ENCODE results near the gene ST7. TPM values are rescaled to one million over a fixed set of nuclear protein-coding genes. Genes with fewer than 3 reads are reported as not detected.

ST7 gene
- total and polyA plus RNA-seq, 2 experiments from 2014 or later = 31.2 to 38.5 TPM

GRCh38 chr7:116938678-116939077 lies 14.6 kb upstream of the ST7 start:
- no peaks in the 10 kb centered on the region for H3K36me3 ChIP-seq (replicated peaks; ENCODE audit: insufficient read depth, low read depth)
- no peak overlapping the region for H3K4me3 ChIP-seq
- WGBS (ENCODE audit: low lambda C conversion rate, missing lambda C conversion rate) = 91% methylated on average over 2 of the region's 2 CpGs
- no peak overlapping the region for H2AFZ ChIP-seq
- H3K4me2 ChIP-seq = no peak overlapping the region
- no peaks in the 10 kb centered on the region for H3K27me3 ChIP-seq
- H3K9me2 ChIP-seq (replicated peaks; ENCODE audit: insufficient read depth) = no peaks in the 10 kb centered on the region
- no peak for DNase-seq (ENCODE audit: low spot score)
- TF ChIP-seq CTCF (IDR thresholded peaks at IDR 0.05; ENCODE audit: poor library complexity) = no peak
- TF ChIP-seq EZH2 (IDR thresholded peaks at IDR 0.05; ENCODE audit: borderline replicate concordance) = no peak
- TF ChIP-seq EZH2phosphoT487 (IDR thresholded peaks at IDR 0.05; ENCODE audit: low read depth, severe bottlenecking, unreplicated experiment) = no peak
- no peaks in the 10 kb centered on the region for H4K20me1 ChIP-seq (ENCODE audit: insufficient read depth, poor library complexity, severe bottlenecking)
- H3K4me1 ChIP-seq (ENCODE audit: insufficient read depth) = no peaks in the 10 kb centered on the region
- H3K9me3 ChIP-seq (ENCODE audit: low read depth) = no peaks in the 10 kb centered on the region
- no peaks in the 10 kb centered on the region for H3K79me2 ChIP-seq
- no peak overlapping the region for H3K27ac ChIP-seq

GRCh38 chr7:116940689-116941370 lies 12.5 kb upstream of the ST7 start:
- Histone ChIP-seq H3K9me2 (replicated peaks; ENCODE audit: insufficient read depth) (no peaks in the 10 kb centered on the region), H3K79me2 (no peaks in the 10 kb centered on the region), H3K27ac (no peak overlapping the region), H3K9me3 (ENCODE audit: low read depth) (no peaks in the 10 kb centered on the region), H3K27me3 (no peaks in the 10 kb centered on the region), H3K36me3 (replicated peaks; ENCODE audit: insufficient read depth, low read depth) (no peaks in the 10 kb centered on the region), H4K20me1 (ENCODE audit: insufficient read depth, poor library complexity, severe bottlenecking) (no peaks in the 10 kb centered on the region), H2AFZ (no peak overlapping the region), H3K4me1 (ENCODE audit: insufficient read depth) (no peaks in the 10 kb centered on the region), H3K4me2 (no peak overlapping the region), H3K4me3 (no peak overlapping the region)
- TF ChIP-seq EZH2 (IDR thresholded peaks at IDR 0.05; ENCODE audit: borderline replicate concordance) (no peak), CTCF (IDR thresholded peaks at IDR 0.05; ENCODE audit: poor library complexity) (no peak), EZH2phosphoT487 (IDR thresholded peaks at IDR 0.05; ENCODE audit: low read depth, severe bottlenecking, unreplicated experiment) (no peak)
- WGBS (ENCODE audit: low lambda C conversion rate, missing lambda C conversion rate) = 81% methylated on average over 8 of the region's 8 CpGs
- DNase-seq (ENCODE audit: low spot score) = no peak

- no peaks in the 10 kb centered on the region for H4K20me1 ChIP-seq (ENCODE audit: insufficient read depth, poor library complexity, severe bottlenecking)
- 82% methylated on average over 2 of the region's 2 CpGs for WGBS (ENCODE audit: low lambda C conversion rate, missing lambda C conversion rate)
- TF ChIP-seq EZH2 (IDR thresholded peaks at IDR 0.05; ENCODE audit: borderline replicate concordance) (no peak), EZH2phosphoT487 (IDR thresholded peaks at IDR 0.05; ENCODE audit: low read depth, severe bottlenecking, unreplicated experiment) (no peak), CTCF (IDR thresholded peaks at IDR 0.05; ENCODE audit: poor library complexity) (no peak)
- H3K27me3 ChIP-seq = no peaks in the 10 kb centered on the region
- H3K79me2 ChIP-seq = no peaks in the 10 kb centered on the region
- H3K9me2 ChIP-seq (replicated peaks; ENCODE audit: insufficient read depth) = no peaks in the 10 kb centered on the region
- H3K4me1 ChIP-seq (ENCODE audit: insufficient read depth) = no peaks in the 10 kb centered on the region
- no peaks in the 10 kb centered on the region for H3K36me3 ChIP-seq (replicated peaks; ENCODE audit: insufficient read depth, low read depth)
- DNase-seq (ENCODE audit: low spot score) = no peak
- no peaks in the 10 kb centered on the region for H3K9me3 ChIP-seq (ENCODE audit: low read depth)
- no peak overlapping the region for H3K4me2 ChIP-seq
- H2AFZ ChIP-seq = no peak overlapping the region
- H3K4me3 ChIP-seq = no peak overlapping the region
- H3K27ac ChIP-seq = no peak overlapping the region
Measured at GRCh38 chr7:116942504-116942903, 10.8 kb upstream of the ST7 start.

Data from hepatocyte (in vitro differentiated cells).